ENCODE data around the gene ASPG.

ASPG gene

DNA sequence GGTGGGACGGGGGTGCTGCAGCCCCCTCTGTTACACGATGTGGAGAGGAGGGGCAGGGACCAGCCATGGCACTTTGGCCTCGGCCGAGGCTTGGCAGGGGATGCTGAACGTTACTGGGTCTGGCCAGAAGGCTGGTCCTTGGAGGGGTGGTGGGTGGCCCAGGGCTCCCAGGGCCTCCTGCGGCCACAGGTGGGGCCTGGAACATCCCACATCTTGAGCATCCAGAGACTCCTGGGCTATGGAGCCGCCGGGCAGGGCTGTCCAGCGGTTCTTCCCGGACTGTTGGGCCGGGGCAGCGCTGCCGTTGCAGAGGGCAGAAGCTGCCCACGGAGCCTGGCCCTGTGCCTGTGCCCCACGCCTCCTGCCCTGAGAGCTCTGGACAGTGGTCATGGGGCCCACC lies 68.7 kb downstream of the ASPG start:
- Histone ChIP-seq H3K9ac (ENCODE audit: low read length) (no peak overlapping the region), H3K4me3 (ENCODE audit: low read length) (no peak overlapping the region), H3K4me1 (ENCODE audit: control insufficient read depth, insufficient read depth, low read length) (peaks cover 5% of the 10 kb centered on the region), H3K36me3 (ENCODE audit: control insufficient read depth, insufficient read depth, low read length) (no peaks in the 10 kb centered on the region), H3K27me3 (ENCODE audit: control insufficient read depth, insufficient read depth, low read length) (no peaks in the 10 kb centered on the region), H3K9me3 (ENCODE audit: control insufficient read depth, low read length) (no peaks in the 10 kb centered on the region)

DNA sequence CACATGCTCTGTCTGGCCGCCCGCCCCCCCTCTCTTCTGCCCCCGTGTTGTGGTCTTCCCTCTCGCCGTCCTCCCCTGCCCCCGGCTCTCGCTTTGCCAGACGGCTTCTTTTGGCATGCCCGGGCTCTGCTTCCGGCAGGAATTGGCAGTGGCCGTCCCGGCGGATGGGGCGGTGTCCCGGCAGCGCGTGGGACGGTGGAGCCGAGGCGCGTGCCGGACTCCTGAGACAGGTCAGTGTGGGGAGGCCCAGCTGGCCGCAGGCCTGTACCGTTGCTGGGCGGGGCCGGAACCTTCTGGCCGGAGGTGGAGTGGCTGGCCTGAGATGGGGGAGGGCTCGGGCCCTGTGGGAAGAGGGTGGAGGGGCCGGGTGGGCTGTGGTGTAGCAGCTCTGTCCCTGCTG lies 70.0 kb downstream of the ASPG start:
- H3K27me3 ChIP-seq (ENCODE audit: control insufficient read depth, insufficient read depth, low read length): no peaks in the 10 kb centered on the region
- H3K4me1 ChIP-seq (ENCODE audit: control insufficient read depth, insufficient read depth, low read length): peaks cover 5% of the 10 kb centered on the region
- no peak overlapping the region for H3K4me3 ChIP-seq (ENCODE audit: low read length)
- no peaks in the 10 kb centered on the region for H3K9me3 ChIP-seq (ENCODE audit: control insufficient read depth, low read length)
- H3K9ac ChIP-seq (ENCODE audit: low read length): no peak overlapping the region
- H3K36me3 ChIP-seq (ENCODE audit: control insufficient read depth, insufficient read depth, low read length): no peaks in the 10 kb centered on the region

DNA sequence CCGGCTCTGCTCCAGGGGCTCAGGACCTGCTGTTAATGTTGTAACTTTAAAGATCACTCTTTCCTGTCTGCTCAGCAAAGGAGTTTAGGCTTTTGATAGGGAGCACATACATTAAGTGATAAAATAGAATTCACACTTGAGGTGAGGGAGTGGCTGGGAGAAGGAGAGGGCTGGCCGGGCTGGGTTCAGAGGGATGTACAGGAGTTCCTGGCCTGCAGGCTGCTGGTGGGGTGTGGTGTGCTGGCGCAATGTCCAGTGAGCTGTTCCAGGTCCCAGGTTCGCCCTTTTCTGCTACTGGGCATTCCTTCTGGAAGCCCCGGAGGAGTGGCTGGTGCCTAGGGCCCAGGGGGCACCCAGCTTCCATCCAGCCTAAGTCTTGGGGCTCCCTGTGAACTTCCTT lies 70.6 kb downstream of the ASPG start:
- Histone ChIP-seq H3K4me3 (ENCODE audit: low read length) (no peak overlapping the region), H3K9ac (ENCODE audit: low read length) (no peak overlapping the region), H3K4me1 (ENCODE audit: control insufficient read depth, insufficient read depth, low read length) (peaks cover 5% of the 10 kb centered on the region), H3K27me3 (ENCODE audit: control insufficient read depth, insufficient read depth, low read length) (no peaks in the 10 kb centered on the region), H3K36me3 (ENCODE audit: control insufficient read depth, insufficient read depth, low read length) (no peaks in the 10 kb centered on the region), H3K9me3 (ENCODE audit: control insufficient read depth, low read length) (no peaks in the 10 kb centered on the region)

DNA sequence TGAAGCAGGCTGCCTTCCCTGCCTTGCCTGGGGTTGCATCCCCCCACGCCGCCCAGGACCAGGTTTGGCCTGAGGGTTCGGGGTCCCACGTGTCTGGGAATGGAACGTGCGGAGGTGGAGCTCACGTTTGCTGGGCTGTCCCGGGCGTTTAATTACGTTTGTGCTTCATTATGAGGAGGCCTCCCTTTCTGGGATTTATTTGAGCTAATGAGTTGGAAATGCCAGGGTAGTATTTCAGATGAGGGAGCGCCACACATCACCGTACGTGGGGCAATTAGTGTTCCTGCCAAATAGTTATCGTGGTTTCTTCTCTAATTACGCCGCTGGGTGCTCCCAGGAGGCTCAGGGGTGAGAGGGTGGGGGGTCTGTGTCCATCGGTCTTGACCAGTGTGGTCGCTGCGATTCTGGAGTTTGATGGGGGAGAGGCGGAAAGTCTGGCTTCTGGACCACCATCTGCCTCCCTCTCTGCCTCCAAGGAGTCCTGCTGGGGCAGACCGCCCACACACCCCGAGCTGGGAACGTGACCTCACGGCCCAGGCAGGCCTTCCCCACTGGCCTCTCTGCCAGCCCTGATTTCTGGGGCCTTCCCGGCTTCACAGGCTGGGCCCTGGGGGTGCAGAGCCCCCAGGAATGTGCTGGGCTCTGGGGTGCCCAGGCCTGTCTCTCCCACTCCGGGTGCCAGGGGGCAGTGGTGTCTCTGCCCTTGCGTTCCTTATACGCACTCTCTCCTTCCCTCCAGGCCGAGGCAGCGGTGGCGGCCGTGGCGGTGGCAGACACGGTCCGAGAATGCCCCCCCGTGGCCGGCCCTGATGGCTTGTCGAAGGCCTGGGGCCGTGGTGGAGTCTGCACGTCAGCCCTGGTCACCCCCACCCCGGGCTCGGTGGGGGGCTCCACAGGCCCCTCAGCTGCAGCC lies 71.8 kb downstream of the ASPG start:
- Histone ChIP-seq H3K4me1 (ENCODE audit: control insufficient read depth, insufficient read depth, low read length) (peaks cover 5% of the 10 kb centered on the region), H3K27me3 (ENCODE audit: control insufficient read depth, insufficient read depth, low read length) (no peaks in the 10 kb centered on the region), H3K9me3 (ENCODE audit: control insufficient read depth, low read length) (no peaks in the 10 kb centered on the region), H3K36me3 (ENCODE audit: control insufficient read depth, insufficient read depth, low read length) (no peaks in the 10 kb centered on the region), H3K4me3 (ENCODE audit: low read length) (no peak overlapping the region), H3K9ac (ENCODE audit: low read length) (no peak overlapping the region)

DNA sequence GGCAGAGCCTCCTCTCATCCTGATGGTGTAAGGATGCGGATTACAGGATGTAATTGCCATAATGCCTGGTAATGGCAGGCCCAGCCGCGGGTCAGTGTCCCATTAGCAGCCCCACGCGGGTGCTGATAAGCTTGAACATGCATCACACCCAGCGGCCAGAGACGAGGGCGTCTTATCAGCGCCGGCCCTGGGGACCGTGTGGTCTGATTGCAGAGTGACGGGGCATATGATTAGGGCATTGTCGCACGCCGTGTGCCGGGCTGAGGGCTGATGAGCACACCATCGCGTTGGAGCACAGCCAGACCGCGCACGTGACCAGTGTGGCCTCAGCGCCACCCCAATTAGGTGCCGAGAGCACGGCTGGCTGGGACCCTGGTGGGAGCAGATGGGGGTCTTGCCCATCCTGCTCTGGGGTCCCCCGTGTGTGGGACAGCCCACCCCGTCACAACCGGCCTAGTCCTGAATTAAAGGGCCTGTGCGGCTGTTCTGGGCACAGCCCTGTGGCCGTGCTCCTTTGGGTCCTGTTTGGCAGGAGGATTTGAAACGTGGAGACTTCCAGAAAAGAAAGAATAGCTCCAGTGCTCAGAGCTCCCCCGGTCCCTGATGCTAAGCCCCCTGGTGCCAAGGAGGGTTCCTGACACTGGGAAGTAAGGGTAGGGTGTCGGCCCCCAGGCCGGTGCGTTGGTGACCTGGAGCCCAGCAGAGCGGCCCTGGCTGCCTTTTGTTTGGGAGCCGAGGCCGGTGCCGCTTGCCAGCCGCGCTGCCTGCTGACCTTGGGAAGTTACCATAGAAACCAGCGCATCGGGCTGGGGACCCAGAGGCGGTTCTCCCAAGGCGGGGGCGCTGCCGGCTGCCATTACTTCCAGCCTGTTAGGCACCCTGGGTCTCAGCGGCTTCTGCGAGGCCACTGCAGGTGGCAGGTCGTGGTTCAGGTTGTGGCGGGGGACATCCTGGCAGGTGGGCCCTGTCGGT lies 73.6 kb downstream of the ASPG start:
- Histone ChIP-seq H3K36me3 (ENCODE audit: control insufficient read depth, insufficient read depth, low read length) (no peaks in the 10 kb centered on the region), H3K4me1 (ENCODE audit: control insufficient read depth, insufficient read depth, low read length) (no peaks in the 10 kb centered on the region), H3K9ac (ENCODE audit: low read length) (no peak overlapping the region), H3K9me3 (ENCODE audit: control insufficient read depth, low read length) (no peaks in the 10 kb centered on the region), H3K27me3 (ENCODE audit: control insufficient read depth, insufficient read depth, low read length) (no peaks in the 10 kb centered on the region), H3K4me3 (ENCODE audit: low read length) (no peak overlapping the region)

DNA sequence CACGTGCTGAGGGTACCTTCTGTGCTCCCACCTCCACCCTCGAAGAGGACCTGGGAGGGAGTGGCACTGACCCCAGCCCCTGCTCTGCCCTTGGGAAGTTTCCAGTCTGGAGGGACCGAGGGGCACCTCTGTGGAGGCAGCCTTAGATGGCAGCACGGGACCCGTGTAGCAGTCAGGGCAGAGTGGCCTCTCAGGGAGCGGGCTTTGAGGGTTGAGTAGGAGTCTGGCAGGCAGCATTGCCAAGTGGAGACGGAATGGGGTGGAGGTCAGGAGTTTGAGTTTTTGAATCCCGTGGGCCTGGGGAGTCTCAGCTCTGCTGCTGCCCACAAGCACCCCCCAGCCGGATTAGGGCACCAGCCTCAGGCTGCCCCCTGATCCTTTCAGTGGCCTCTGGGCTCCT lies 74.5 kb downstream of the ASPG start:
- Histone ChIP-seq H3K4me1 (ENCODE audit: control insufficient read depth, insufficient read depth, low read length) (no peaks in the 10 kb centered on the region), H3K9ac (ENCODE audit: low read length) (no peak overlapping the region)

DNA sequence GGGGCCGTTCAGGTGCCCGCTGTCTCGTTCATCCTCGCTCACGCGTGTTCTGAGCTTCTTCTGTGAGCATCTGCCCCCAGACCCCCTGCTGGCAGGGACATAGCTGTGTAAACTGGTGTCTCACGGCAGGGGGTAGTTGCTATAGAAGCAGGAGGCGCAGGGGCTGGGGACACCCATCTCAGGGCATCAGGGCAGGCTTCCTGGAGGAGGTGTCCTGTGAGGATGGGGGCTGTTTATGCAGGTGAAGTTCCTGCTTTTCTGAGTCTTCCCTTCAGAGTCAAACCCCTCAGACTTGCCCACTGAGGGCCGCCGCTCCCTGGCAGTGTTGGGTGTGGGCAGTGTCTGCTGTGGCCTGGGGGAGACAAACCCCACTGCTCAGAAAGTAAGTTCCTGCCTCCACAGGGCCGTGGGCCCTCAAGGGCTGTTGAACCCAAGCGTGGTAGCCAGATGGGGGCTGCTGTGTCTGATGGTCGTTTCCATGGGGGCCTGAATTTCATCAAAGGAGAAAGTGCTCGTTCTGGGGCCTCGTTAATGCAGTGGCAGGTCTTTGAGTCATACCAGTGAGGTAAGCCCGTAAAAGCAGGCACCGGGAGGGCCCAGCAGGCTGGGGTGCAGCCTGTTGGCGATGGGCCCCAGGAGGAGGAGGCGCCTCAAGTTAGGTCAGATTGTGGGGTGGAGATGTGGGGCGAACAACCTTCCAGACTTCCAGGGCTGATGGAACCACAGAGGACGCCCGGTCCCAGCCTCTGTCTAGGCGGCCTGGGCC lies 76.3 kb downstream of the ASPG start:
- no peaks in the 10 kb centered on the region for H3K9me3 ChIP-seq (ENCODE audit: control insufficient read depth, low read length)
- no peak overlapping the region for H3K4me3 ChIP-seq (ENCODE audit: low read length)
- no peaks in the 10 kb centered on the region for H3K27me3 ChIP-seq (ENCODE audit: control insufficient read depth, insufficient read depth, low read length)
- no peaks in the 10 kb centered on the region for H3K36me3 ChIP-seq (ENCODE audit: control insufficient read depth, insufficient read depth, low read length)
- H3K9ac ChIP-seq (ENCODE audit: low read length): no peak overlapping the region
- H3K4me1 ChIP-seq (ENCODE audit: control insufficient read depth, insufficient read depth, low read length): no peaks in the 10 kb centered on the region

More for the DNA sequence above, 74.5 kb downstream of the ASPG start:
- Histone ChIP-seq H3K36me3 (ENCODE audit: control insufficient read depth, insufficient read depth, low read length) (no peaks in the 10 kb centered on the region), H3K27me3 (ENCODE audit: control insufficient read depth, insufficient read depth, low read length) (no peaks in the 10 kb centered on the region), H3K9me3 (ENCODE audit: control insufficient read depth, low read length) (no peaks in the 10 kb centered on the region), H3K4me3 (ENCODE audit: low read length) (no peak overlapping the region)

DNA sequence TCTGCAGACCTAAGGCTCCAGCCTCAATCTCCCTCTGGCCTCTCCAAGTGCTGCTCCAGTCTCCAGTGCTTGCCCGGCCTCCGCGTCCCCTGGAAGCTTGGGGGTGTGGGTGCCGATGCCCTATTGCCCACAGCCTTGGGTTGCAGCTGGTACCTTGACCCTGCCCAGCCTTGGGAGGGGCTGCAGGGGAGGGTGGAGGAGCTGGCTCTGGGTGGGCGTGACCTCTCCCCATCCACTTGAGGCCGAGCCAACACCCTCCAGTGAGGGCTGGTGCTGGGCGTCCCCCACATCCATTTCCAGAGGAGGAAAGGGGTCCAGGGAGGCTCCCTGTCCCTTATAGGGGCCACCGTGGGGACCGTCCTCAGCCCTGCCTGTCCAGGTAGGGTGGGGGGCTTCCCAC lies 77.0 kb downstream of the ASPG start:
- Histone ChIP-seq H3K4me3 (ENCODE audit: low read length) (no peak overlapping the region), H3K9me3 (ENCODE audit: control insufficient read depth, low read length) (no peaks in the 10 kb centered on the region), H3K36me3 (ENCODE audit: control insufficient read depth, insufficient read depth, low read length) (no peaks in the 10 kb centered on the region), H3K27me3 (ENCODE audit: control insufficient read depth, insufficient read depth, low read length) (no peaks in the 10 kb centered on the region), H3K9ac (ENCODE audit: low read length) (no peak overlapping the region), H3K4me1 (ENCODE audit: control insufficient read depth, insufficient read depth, low read length) (no peaks in the 10 kb centered on the region)

DNA sequence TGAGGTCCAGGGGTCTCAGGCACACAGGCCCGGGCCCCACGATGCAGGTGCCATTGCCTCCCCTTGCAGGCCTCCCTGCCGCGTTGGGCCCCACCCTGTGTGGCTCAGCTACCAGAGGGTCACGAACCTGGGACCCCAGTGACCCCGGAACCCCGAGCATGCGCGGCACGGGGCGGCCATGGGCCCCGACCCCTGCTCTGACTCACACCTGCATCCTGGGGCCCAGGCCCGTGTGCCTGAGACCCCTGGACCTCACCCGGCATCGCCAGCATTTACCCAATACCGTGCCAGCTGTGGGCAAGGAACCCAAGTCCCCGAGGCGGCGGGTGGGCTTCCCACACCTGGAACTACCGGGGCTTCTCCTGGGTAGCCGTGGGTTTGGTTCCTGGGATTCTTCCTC lies 78.0 kb downstream of the ASPG start:
- no peaks in the 10 kb centered on the region for H3K36me3 ChIP-seq (ENCODE audit: control insufficient read depth, insufficient read depth, low read length)
- no peaks in the 10 kb centered on the region for H3K27me3 ChIP-seq (ENCODE audit: control insufficient read depth, insufficient read depth, low read length)
- no peak overlapping the region for H3K9ac ChIP-seq (ENCODE audit: low read length)
- no peak overlapping the region for H3K4me3 ChIP-seq (ENCODE audit: low read length)
- H3K9me3 ChIP-seq (ENCODE audit: control insufficient read depth, low read length): no peaks in the 10 kb centered on the region
- H3K4me1 ChIP-seq (ENCODE audit: control insufficient read depth, insufficient read depth, low read length): no peaks in the 10 kb centered on the region

DNA sequence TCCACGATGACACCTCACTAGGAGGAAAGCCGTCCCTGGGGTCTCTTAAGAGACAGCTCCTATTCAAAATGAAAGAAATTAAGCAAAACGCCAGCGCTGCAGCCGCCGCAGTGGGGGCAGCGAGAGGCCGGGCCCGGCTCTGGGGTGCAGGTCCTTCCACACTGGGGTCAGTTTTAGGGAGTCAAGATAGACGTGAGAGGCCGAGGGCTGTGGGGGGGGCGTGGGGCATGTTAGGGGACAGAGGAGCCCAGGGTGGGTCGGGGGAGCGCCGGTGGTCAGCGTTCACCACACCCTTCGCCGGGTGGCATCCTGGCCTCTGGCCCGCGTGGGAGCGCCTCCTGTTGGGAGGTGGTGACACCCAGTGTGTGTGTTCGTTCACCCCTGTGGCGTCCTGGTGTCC lies 78.5 kb downstream of the ASPG start:
- Histone ChIP-seq H3K4me3 (ENCODE audit: low read length) (no peak overlapping the region), H3K36me3 (ENCODE audit: control insufficient read depth, insufficient read depth, low read length) (no peaks in the 10 kb centered on the region), H3K4me1 (ENCODE audit: control insufficient read depth, insufficient read depth, low read length) (no peaks in the 10 kb centered on the region), H3K27me3 (ENCODE audit: control insufficient read depth, insufficient read depth, low read length) (no peaks in the 10 kb centered on the region), H3K9ac (ENCODE audit: low read length) (no peak overlapping the region), H3K9me3 (ENCODE audit: control insufficient read depth, low read length) (no peaks in the 10 kb centered on the region)

DNA sequence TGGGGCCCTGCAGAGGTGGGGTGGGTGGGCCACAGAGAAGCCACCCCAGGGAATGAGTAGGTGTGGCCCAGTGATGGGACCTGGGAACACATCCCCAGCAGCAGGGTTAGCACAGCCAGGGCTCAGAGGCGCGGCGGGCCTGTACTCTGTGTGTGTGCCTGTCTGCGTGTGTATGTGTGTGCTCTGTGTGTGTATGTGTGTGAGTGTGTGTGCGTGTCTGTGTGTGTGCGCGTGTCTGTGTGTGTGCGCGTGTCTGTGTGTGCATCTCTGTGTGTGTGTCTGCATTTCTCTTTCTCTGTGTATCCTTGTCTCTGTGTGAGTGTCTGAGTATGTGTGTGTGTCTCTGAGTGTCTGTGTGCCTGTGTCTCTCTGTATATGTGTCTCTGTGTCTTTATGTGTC lies 79.0 kb downstream of the ASPG start:
- Histone ChIP-seq H3K4me3 (ENCODE audit: low read length) (no peak overlapping the region), H3K36me3 (ENCODE audit: control insufficient read depth, insufficient read depth, low read length) (no peaks in the 10 kb centered on the region), H3K9me3 (ENCODE audit: control insufficient read depth, low read length) (no peaks in the 10 kb centered on the region), H3K27me3 (ENCODE audit: control insufficient read depth, insufficient read depth, low read length) (no peaks in the 10 kb centered on the region), H3K9ac (ENCODE audit: low read length) (no peak overlapping the region), H3K4me1 (ENCODE audit: control insufficient read depth, insufficient read depth, low read length) (no peaks in the 10 kb centered on the region)
